Measurements from ENCODE around the gene PPP3CA.

Gene PPP3CA

GRCh38 chr4:101332424-101332823, 14.9 kb downstream of the PPP3CA start:
- DNase-seq (ENCODE audit: low read depth in 1 of 2, low spot score in 1 of 2), result no peak

- no peak for DNase-seq (ENCODE audit: low read depth in 1 of 2, low spot score in 1 of 2)
These were observed 16.3 kb downstream of the PPP3CA start for GRCh38 chr4:101331017-101331416.

- DNase-seq (ENCODE audit: low read depth in 1 of 2, low spot score in 1 of 2), result no peak
These were observed 17.7 kb downstream of the PPP3CA start for GRCh38 chr4:101329592-101329991.

GRCh38 chr4:101328063-101328602, 19.2 kb downstream of the PPP3CA start:
- DNase-seq (ENCODE audit: low read depth in 1 of 2, low spot score in 1 of 2), result no peak

GRCh38 chr4:101326576-101326975, 20.8 kb downstream of the PPP3CA start:
- DNase-seq (ENCODE audit: low read depth in 1 of 2, low spot score in 1 of 2), result no peak

GRCh38 chr4:101322743-101323142, 24.6 kb downstream of the PPP3CA start:
- DNase-seq (ENCODE audit: low read depth in 1 of 2, low spot score in 1 of 2), result no peak

- DNase-seq (ENCODE audit: low read depth in 1 of 2, low spot score in 1 of 2), result no peak
These were observed 25.8 kb downstream of the PPP3CA start for GRCh38 chr4:101321481-101322042.

- DNase-seq (ENCODE audit: low read depth in 1 of 2, low spot score in 1 of 2), result no peak
These were observed 31.5 kb downstream of the PPP3CA start for GRCh38 chr4:101315786-101316185.

- DNase-seq (ENCODE audit: low read depth in 1 of 2, low spot score in 1 of 2), result no peak
These were observed 32.3 kb downstream of the PPP3CA start for GRCh38 chr4:101315041-101315440.

- no peak for DNase-seq (ENCODE audit: low read depth in 1 of 2, low spot score in 1 of 2)
These were observed 37.4 kb downstream of the PPP3CA start for GRCh38 chr4:101309925-101310324.

GRCh38 chr4:101307899-101308298, 39.4 kb downstream of the PPP3CA start:
- no peak for DNase-seq (ENCODE audit: low read depth in 1 of 2, low spot score in 1 of 2)

GRCh38 chr4:101306764-101307615, 40.3 kb downstream of the PPP3CA start:
- DNase-seq (ENCODE audit: low read depth in 1 of 2, low spot score in 1 of 2), result no peak

- no peak for DNase-seq (ENCODE audit: low read depth in 1 of 2, low spot score in 1 of 2)
These were observed 41.1 kb downstream of the PPP3CA start for GRCh38 chr4:101306225-101306624.

GRCh38 chr4:101304916-101305315, 42.4 kb downstream of the PPP3CA start:
- DNase-seq (ENCODE audit: low read depth in 1 of 2, low spot score in 1 of 2), result no peak

GRCh38 chr4:101299899-101300540, 47.3 kb downstream of the PPP3CA start:
- DNase-seq (ENCODE audit: low read depth in 1 of 2, low spot score in 1 of 2), result no peak

GRCh38 chr4:101299021-101299420, 48.3 kb downstream of the PPP3CA start:
- DNase-seq (ENCODE audit: low read depth in 1 of 2, low spot score in 1 of 2), result no peak

- no peak for DNase-seq (ENCODE audit: low read depth in 1 of 2, low spot score in 1 of 2)
These were observed 51.6 kb downstream of the PPP3CA start for GRCh38 chr4:101295691-101296090.

GRCh38 chr4:101294597-101294996, 52.7 kb downstream of the PPP3CA start:
- DNase-seq (ENCODE audit: low read depth in 1 of 2, low spot score in 1 of 2), result no peak

- no peak for DNase-seq (ENCODE audit: low read depth in 1 of 2, low spot score in 1 of 2)
These were observed 54.4 kb downstream of the PPP3CA start for GRCh38 chr4:101292901-101293300.

GRCh38 chr4:101292214-101292613, 55.1 kb downstream of the PPP3CA start:
- DNase-seq (ENCODE audit: low read depth in 1 of 2, low spot score in 1 of 2), result no peak

GRCh38 chr4:101291198-101291597, 56.1 kb downstream of the PPP3CA start:
- no peak for DNase-seq (ENCODE audit: low read depth in 1 of 2, low spot score in 1 of 2)

- no peak for DNase-seq (ENCODE audit: low read depth in 1 of 2, low spot score in 1 of 2)
These were observed 56.7 kb downstream of the PPP3CA start for GRCh38 chr4:101290654-101291053.

All from activated T-helper 1 cell treated with anti-CD3 and anti-CD28 coated beads, Interleukin-2, amount 50 U/mL, for 16 hours (primary cell).